Loucy (cell line): ENCODE measurements around the gene C16orf89.
"Not testable (repeated sequence)": the region's sequence is repeated elsewhere in the genome, so short reads cannot be mapped to it uniquely, and the experiment has no call there.

ENCODE experiments used
- EZH2phosphoT487 ChIP-seq: fragments of 200-600 bp; IDR thresholded peaks from 2 replicates; pipeline ENCODE4 v1.6.1; 2018; ENCODE audit warnings: antibody characterized with exemption, mild to moderate bottlenecking, moderate library complexity, borderline replicate concordance
- TF ChIP-seq, protein P1 (sequence below): fragments of 200-600 bp; sonication (generic); conservative IDR thresholded peaks from 2 replicates; pipeline ENCODE4 v1.5.1; 2014; ENCODE audit warnings: mild to moderate bottlenecking, antibody characterized with exemption, low read length

DNA sequence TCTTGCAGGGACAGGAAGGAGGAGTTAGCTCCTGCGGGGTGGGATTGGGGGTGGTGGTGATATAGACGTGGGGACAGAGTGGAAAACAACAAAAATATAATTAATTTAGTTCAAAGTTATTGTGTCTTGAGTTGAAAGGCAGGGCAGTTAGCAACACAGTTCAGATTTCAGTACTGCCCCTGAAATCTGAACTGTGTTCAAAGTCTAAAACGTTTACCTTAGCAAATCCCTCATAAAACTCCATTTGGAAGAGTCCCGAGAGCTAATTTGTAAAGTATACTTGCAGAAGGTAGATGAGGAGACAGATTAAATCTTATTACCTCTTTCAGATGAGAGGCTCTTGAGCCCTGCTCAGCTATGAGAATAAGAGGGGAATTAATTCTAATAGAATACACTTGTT lies 33.4 kb upstream of the C16orf89 start:
- TF ChIP-seq, protein P1, sequence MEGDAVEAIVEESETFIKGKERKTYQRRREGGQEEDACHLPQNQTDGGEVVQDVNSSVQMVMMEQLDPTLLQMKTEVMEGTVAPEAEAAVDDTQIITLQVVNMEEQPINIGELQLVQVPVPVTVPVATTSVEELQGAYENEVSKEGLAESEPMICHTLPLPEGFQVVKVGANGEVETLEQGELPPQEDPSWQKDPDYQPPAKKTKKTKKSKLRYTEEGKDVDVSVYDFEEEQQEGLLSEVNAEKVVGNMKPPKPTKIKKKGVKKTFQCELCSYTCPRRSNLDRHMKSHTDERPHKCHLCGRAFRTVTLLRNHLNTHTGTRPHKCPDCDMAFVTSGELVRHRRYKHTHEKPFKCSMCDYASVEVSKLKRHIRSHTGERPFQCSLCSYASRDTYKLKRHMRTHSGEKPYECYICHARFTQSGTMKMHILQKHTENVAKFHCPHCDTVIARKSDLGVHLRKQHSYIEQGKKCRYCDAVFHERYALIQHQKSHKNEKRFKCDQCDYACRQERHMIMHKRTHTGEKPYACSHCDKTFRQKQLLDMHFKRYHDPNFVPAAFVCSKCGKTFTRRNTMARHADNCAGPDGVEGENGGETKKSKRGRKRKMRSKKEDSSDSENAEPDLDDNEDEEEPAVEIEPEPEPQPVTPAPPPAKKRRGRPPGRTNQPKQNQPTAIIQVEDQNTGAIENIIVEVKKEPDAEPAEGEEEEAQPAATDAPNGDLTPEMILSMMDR, result not testable (repeated sequence)
- not testable (repeated sequence) for TF ChIP-seq EZH2phosphoT487
